HCT116 (cell line): Measurements from ENCODE around the gene JAM3. TPM values are rescaled to one million over a fixed set of nuclear protein-coding genes. Genes with fewer than 3 reads are reported as not detected.
A peak's percentile ranks its signal among the peaks of the same experiment; 100 is the strongest.
"Not testable (repeated sequence)": the region's sequence is repeated elsewhere in the genome, so short reads cannot be mapped to it uniquely, and the experiment has no call there.

Experiments
- ATAC-seq: fragments of 200-7000 bp; cut with Tn5 transposase; 2 replicates; pipeline ENCODE4 v1.9.1; 2020; ENCODE audit warnings: mild to moderate bottlenecking, moderate library complexity
- BruUV-seq: library from RNA; stranded (reverse); fragments of 400-500 nt; replicated peaks from 2 replicates; lab custom pipeline; 2021; lab: Mats Ljungman, UMichigan
- CTCF ChIA-PET: fragments of 300-600 bp; sonication (Branson Sonifier 250); formaldehyde crosslinking; loops from one replicate; lab custom pipeline; 2021; ENCODE audit warnings: antibody characterized with exemption; lab: Charles Lee
- POLR2A ChIA-PET: fragments of 300-600, 350-600 bp; sonication (Branson Sonifier 250); formaldehyde crosslinking; loops from one replicate; lab custom pipeline; 2021; ENCODE audit warnings: antibody characterized with exemption; lab: Charles Lee
- RAD21 ChIA-PET, 2 experiments: fragments of 300-600 bp; sonication (Branson Sonifier 250); formaldehyde crosslinking; loops; one replicate each; lab custom pipeline; 2023; ENCODE audit warnings: low total read pairs in 2 of 2; ENCODE audit not compliant: uncharacterized antibody in 2 of 2, unreplicated experiment in 2 of 2, low non-redundant PET in 1 of 2; lab: Charles Lee
- DNase-seq: peaks from one replicate; pipeline ENCODE4 v3.0.0-alpha.2; 2010; ENCODE audit warnings: low read depth, low spot score
- H2AFZ ChIP-seq: fragments of 200-600 bp; shearing (Covaris generic), sonication (generic); 2 replicates; pipeline ENCODE4 v1.6.1; 2017; ENCODE audit warnings: low read depth, mixed run types, mixed read lengths, antibody characterized with exemption, low read length; ENCODE audit not compliant: poor library complexity, severe bottlenecking
- H3K27ac ChIP-seq: 2 replicates; pipeline ENCODE4 v1.5.1; 2012; ENCODE audit warnings: low read depth, low read length
- H3K27me3 ChIP-seq: fragments of 200-600 bp; sonication (generic); 2 replicates; pipeline ENCODE4 v1.6.1; 2016; ENCODE audit warnings: mixed run types, low read length, mixed read lengths; ENCODE audit not compliant: insufficient read depth
- H3K36me3 ChIP-seq, 2 experiments: fragments of 200-500 bp in 1 of 2; fragments of 200-600 bp in 1 of 2; sonication (Bioruptor generic) in 1 of 2; sonication (generic) in 1 of 2; 2 replicates each; pipeline versions ENCODE4 v1.5.1 to v1.6.1; 2014 to 2016; ENCODE audit warnings: low read length in 2 of 2, inconsistent platforms in 1 of 2, mixed read lengths in 1 of 2, mixed run types in 1 of 2; ENCODE audit not compliant: insufficient read depth in 2 of 2, control insufficient read depth in 1 of 2
- H3K4me1 ChIP-seq, 2 experiments: fragments of 200-600 bp in 1 of 2; sonication (generic) in 1 of 2; 2 replicates each; pipeline versions ENCODE4 v1.5.1 to v1.6.1; 2012 to 2017; ENCODE audit warnings: low read length in 2 of 2, inconsistent platforms in 1 of 2, mild to moderate bottlenecking in 1 of 2, mixed read lengths in 1 of 2, mixed run types in 1 of 2, moderate library complexity in 1 of 2; ENCODE audit not compliant: insufficient read depth in 2 of 2, control insufficient read depth in 1 of 2
- H3K4me2 ChIP-seq: fragments of 200-600 bp; sonication (generic); 2 replicates; pipeline ENCODE4 v1.6.1; 2017; ENCODE audit warnings: mixed run types, low read length, mixed read lengths
- H3K4me3 ChIP-seq, 2 experiments: fragments of 200-600 bp in 1 of 2; sonication (generic) in 1 of 2; replicated peaks in 1 of 2; 2 replicates each; pipeline ENCODE4 v1.5.1; 2011 to 2016; ENCODE audit warnings: low read length in 2 of 2, control low read depth in 1 of 2, low read depth in 1 of 2, mild to moderate bottlenecking in 1 of 2, mixed read lengths in 1 of 2, mixed run types in 1 of 2
- H3K79me2 ChIP-seq: fragments of 200-600 bp; sonication (generic); 2 replicates; pipeline ENCODE4 v1.6.1; 2017; ENCODE audit warnings: mild to moderate bottlenecking, mixed run types, low read length, moderate library complexity, mixed read lengths; ENCODE audit not compliant: insufficient read depth
- H3K9ac ChIP-seq: fragments of 200-600 bp; sonication (generic); 2 replicates; pipeline ENCODE4 v1.6.1; 2016; ENCODE audit warnings: low read length, mixed read lengths
- H3K9me2 ChIP-seq: fragments of 200-600 bp; sonication (generic), shearing (Covaris generic); 2 replicates; pipeline ENCODE4 v1.6.1; 2017; ENCODE audit warnings: mixed run types, mild to moderate bottlenecking, moderate library complexity; ENCODE audit not compliant: insufficient read depth
- H3K9me3 ChIP-seq, 2 experiments: fragments of 200-500 bp in 1 of 2; fragments of 200-600 bp in 1 of 2; sonication (Bioruptor generic) in 1 of 2; sonication (generic) in 1 of 2; 2 replicates each; pipeline ENCODE4 v1.6.1; 2014 to 2017; ENCODE audit warnings: low read length in 2 of 2, mixed read lengths in 2 of 2, inconsistent platforms in 1 of 2, low read depth in 1 of 2, mild to moderate bottlenecking in 1 of 2, mixed run types in 1 of 2, moderate library complexity in 1 of 2; ENCODE audit not compliant: control insufficient read depth in 1 of 2, insufficient read depth in 1 of 2
- H4K20me1 ChIP-seq: fragments of 200-600 bp; sonication (generic), shearing (Covaris generic); 2 replicates; pipeline ENCODE4 v1.6.1; 2017; ENCODE audit warnings: mixed run types, mild to moderate bottlenecking, moderate library complexity; ENCODE audit not compliant: insufficient read depth
- ATF3 ChIP-seq: IDR thresholded peaks from 2 replicates; pipeline ENCODE4 v1.6.1; 2012
- CBX3 ChIP-seq: IDR thresholded peaks from 2 replicates; pipeline ENCODE4 v1.6.1; 2012; ENCODE audit warnings: low read depth
- CEBPB ChIP-seq: IDR thresholded peaks from 2 replicates; pipeline ENCODE4 v1.6.1; 2012; ENCODE audit warnings: low read depth
- EGR1 ChIP-seq: IDR thresholded peaks from 2 replicates; pipeline ENCODE4 v1.6.1; 2012; ENCODE audit warnings: low read depth
- ELF1 ChIP-seq: IDR thresholded peaks from 2 replicates; pipeline ENCODE4 v1.6.1; 2012; ENCODE audit warnings: low read depth, borderline replicate concordance
- EZH2 ChIP-seq: fragments of 200-600 bp; sonication (generic); IDR thresholded peaks from 2 replicates; pipeline ENCODE4 v1.6.1; 2017; ENCODE audit warnings: antibody characterized with exemption, mixed run types
- EZH2phosphoT487 ChIP-seq: fragments of 200-600 bp; IDR thresholded peaks from 2 replicates; pipeline ENCODE4 v1.6.1; 2018; ENCODE audit warnings: antibody characterized with exemption, borderline replicate concordance
- FOSL1 ChIP-seq: IDR thresholded peaks from 2 replicates; pipeline ENCODE4 v1.6.1; 2012; ENCODE audit warnings: low read depth
- JUND ChIP-seq: IDR thresholded peaks from 2 replicates; pipeline ENCODE4 v1.6.1; 2012
- POLR2A ChIP-seq: IDR thresholded peaks from 2 replicates; pipeline ENCODE4 v1.7.0; 2011; ENCODE audit warnings: borderline replicate concordance; ENCODE audit not compliant: insufficient read depth, insufficient read length; ENCODE audit errors: extremely low read depth
- POLR2AphosphoS5 ChIP-seq: IDR thresholded peaks from 2 replicates; pipeline ENCODE4 v1.6.1; 2011; ENCODE audit warnings: mild to moderate bottlenecking, low read depth, low read length, moderate library complexity
- RAD21 ChIP-seq: IDR thresholded peaks from 2 replicates; pipeline ENCODE4 v1.6.1; 2012; ENCODE audit warnings: low read depth, mild to moderate bottlenecking
- SP1 ChIP-seq: IDR thresholded peaks from 2 replicates; pipeline ENCODE4 v1.6.1; 2012; ENCODE audit warnings: low read depth
- SRF ChIP-seq: IDR thresholded peaks from 2 replicates; pipeline ENCODE4 v1.6.1; 2012; ENCODE audit warnings: low read depth
- YY1 ChIP-seq: IDR thresholded peaks from 2 replicates; pipeline ENCODE4 v1.6.1; 2011; ENCODE audit warnings: low read length, low read depth, moderate library complexity, mild to moderate bottlenecking; ENCODE audit not compliant: insufficient replicate concordance; ENCODE audit errors: extremely low read depth
- ZFX ChIP-seq: fragments of 450-650 bp; IDR thresholded peaks from 2 replicates; pipeline ENCODE4 v1.6.1; 2017
- ZNF274 ChIP-seq: fragments of 200-500 bp; sonication (Bioruptor generic); IDR thresholded peaks from 2 replicates; pipeline ENCODE4 v1.6.1; 2014; ENCODE audit warnings: mild to moderate bottlenecking, low read depth, low read length, inconsistent platforms
- intact Hi-C: fragments of 100-400 bp; cut with micrococcal nuclease; formaldehyde crosslinking; loops from 2 replicates; pipeline ENCODE4 v1.10.0; 2022
- total RNA-seq: library from RNA; stranded (reverse); gene quantifications from one replicate; pipeline ENCODE4 v1.2.1, GENCODE V29; 2021; ENCODE audit not compliant: unreplicated experiment

JAM3 gene
- total RNA-seq, 1 experiment from 2014 or later, result 0.25 TPM

GRCh38 chr11:134188092-134188491 is 119.2 kb downstream of the JAM3 start:
- CTCF ChIA-PET, H4K20me1 ChIP-seq, DNase-seq, H3K9ac ChIP-seq, H3K79me2 ChIP-seq, H3K27me3 ChIP-seq, H3K9me2 ChIP-seq, H3K4me2 ChIP-seq, H3K4me3 ChIP-seq, RAD21 ChIA-PET, H3K9me3 ChIP-seq, H2AFZ ChIP-seq, POLR2A ChIA-PET, H3K4me1 ChIP-seq, BruUV-seq, ATAC-seq, H3K27ac ChIP-seq: not testable (repeated sequence)
- peaks cover 46 to 68% of the 10 kb centered on the region in 2 experiments for H3K36me3 ChIP-seq
- peak; percentile 18; the same call in 1 of the 2 replicates for TF ChIP-seq SP1
- intact Hi-C loops, result loop anchor here (5.0 kb wide), 1 partner anchor 49 kb away; no protein-coding TSS in a partner anchor

DNA sequence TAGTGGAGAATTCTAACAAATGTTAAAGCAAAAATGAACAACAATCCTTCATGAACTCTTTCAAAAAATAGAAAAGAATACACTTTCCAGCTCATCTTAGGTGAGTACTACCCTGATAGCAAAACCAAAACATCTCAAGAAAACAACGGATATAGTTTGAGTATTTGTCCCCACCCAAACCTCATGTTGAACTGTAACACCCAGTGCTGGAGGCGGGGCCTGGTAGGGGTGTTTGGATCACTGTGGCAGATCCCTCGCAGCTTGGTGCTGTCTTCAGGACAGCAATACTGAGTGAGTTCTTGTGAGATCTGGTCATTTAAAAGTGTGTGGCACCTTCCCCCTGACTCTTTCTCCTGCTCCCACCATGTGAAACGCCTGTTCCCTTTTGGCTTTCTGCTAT is 127.9 kb downstream of the JAM3 start:
- no peak overlapping the region for H2AFZ ChIP-seq
- H3K4me2 ChIP-seq, result no peak overlapping the region
- ChIA-PET POLR2A (no interaction called here), CTCF (no interaction called here), RAD21 (no interaction called here)
- DNase-seq, result no peak
- H3K79me2 ChIP-seq, result peaks cover 34% of the 10 kb centered on the region
- intact Hi-C loops, result no loop called here
- no peaks in the 10 kb centered on the region for H3K9me3 ChIP-seq
- H3K9ac ChIP-seq, result no peak overlapping the region
- H3K4me3 ChIP-seq, result no peak overlapping the region
- H3K27me3 ChIP-seq, result no peaks in the 10 kb centered on the region
- H3K4me1 ChIP-seq, result no peaks in the 10 kb centered on the region
- BruUV-seq, result no TSS peak
- peaks cover 39 to 47% of the 10 kb centered on the region in 2 experiments; a peak in 3 of 4 replicates for H3K36me3 ChIP-seq
- no peak for ATAC-seq
- H3K9me2 ChIP-seq, result no peaks in the 10 kb centered on the region
- TF ChIP-seq CEBPB, result no peak
- no peak for TF ChIP-seq POLR2A
- no peak for TF ChIP-seq ATF3
- no peak for TF ChIP-seq YY1
- TF ChIP-seq CBX3, result no peak
- no peak for TF ChIP-seq EGR1
- TF ChIP-seq FOSL1, result no peak
- no peak for TF ChIP-seq POLR2AphosphoS5
- no peak for TF ChIP-seq SRF
- no peak for TF ChIP-seq ELF1
- no peak for TF ChIP-seq RAD21
- no peak for TF ChIP-seq EZH2phosphoT487
- TF ChIP-seq ZFX, result no peak
- TF ChIP-seq SP1, result no peak
- TF ChIP-seq ZNF274, result no peak
- TF ChIP-seq JUND, result no peak
- no peak for TF ChIP-seq EZH2
- no peak overlapping the region for H3K27ac ChIP-seq
- H4K20me1 ChIP-seq, result no peaks in the 10 kb centered on the region
